ENCODE measurements around the gene KIRREL3.

Gene KIRREL3

GRCh38 chr11:126418887-126419286, 581.7 kb downstream of the KIRREL3 start:
- Histone ChIP-seq H3K4me3 (ENCODE audit: low read length) (no peak overlapping the region), H4K5ac (ENCODE audit: low read length) (no peak overlapping the region), H3K4me2 (ENCODE audit: low read length) (no peak overlapping the region), H3K56ac (ENCODE audit: low read length) (no peak overlapping the region), H3K4me1 (ENCODE audit: control insufficient read depth, low read depth, low read length) (peaks cover 5% of the 10 kb centered on the region), H2AK5ac (ENCODE audit: low read length) (no peak overlapping the region), H3K36me3 (ENCODE audit: control insufficient read depth, insufficient read depth, low read length) (no peaks in the 10 kb centered on the region), H3K27me3 (ENCODE audit: insufficient read depth, low read length, poor library complexity) (no peaks in the 10 kb centered on the region), H3K4ac (ENCODE audit: low read depth, low read length) (no peak overlapping the region), H3K79me1 (ENCODE audit: low read length) (no peaks in the 10 kb centered on the region), H2BK120ac (ENCODE audit: low read depth, low read length) (no peak overlapping the region), H4K8ac (ENCODE audit: low read depth, low read length) (no peak overlapping the region), H3K9ac (ENCODE audit: low read length) (no peak overlapping the region), H3K27ac (ENCODE audit: low read depth, low read length) (no peak overlapping the region), H3K79me2 (ENCODE audit: control insufficient read depth, insufficient read depth, low read length) (no peaks in the 10 kb centered on the region), H2BK5ac (ENCODE audit: low read length) (no peak overlapping the region), H2BK15ac (replicated peaks; ENCODE audit: low read depth) (no peak overlapping the region), H3K23ac (ENCODE audit: low read length) (no peak overlapping the region), H3K18ac (ENCODE audit: low read length) (no peak overlapping the region)
- DNase-seq: no peak
- WGBS (ENCODE audit: extremely low coverage, insufficient coverage, low lambda C conversion rate): no CpG with 5 or more reads among the region's 1 CpG

- Histone ChIP-seq H3K4me3 (ENCODE audit: low read length) (no peak overlapping the region), H3K79me1 (ENCODE audit: low read length) (no peaks in the 10 kb centered on the region), H3K36me3 (ENCODE audit: control insufficient read depth, insufficient read depth, low read length) (peaks cover 1% of the 10 kb centered on the region), H3K27ac (ENCODE audit: low read depth, low read length) (no peak overlapping the region), H2BK5ac (ENCODE audit: low read length) (no peak overlapping the region), H4K5ac (ENCODE audit: low read length) (no peak overlapping the region), H3K4me1 (ENCODE audit: control insufficient read depth, low read depth, low read length) (peaks cover 5% of the 10 kb centered on the region), H4K8ac (ENCODE audit: low read depth, low read length) (no peak overlapping the region), H3K9ac (ENCODE audit: low read length) (no peak overlapping the region), H3K4ac (ENCODE audit: low read depth, low read length) (no peak overlapping the region), H2BK120ac (ENCODE audit: low read depth, low read length) (no peak overlapping the region), H3K56ac (ENCODE audit: low read length) (no peak overlapping the region), H3K23ac (ENCODE audit: low read length) (no peak overlapping the region), H2AK5ac (ENCODE audit: low read length) (no peak overlapping the region), H2BK15ac (replicated peaks; ENCODE audit: low read depth) (no peak overlapping the region), H3K79me2 (ENCODE audit: control insufficient read depth, insufficient read depth, low read length) (no peaks in the 10 kb centered on the region), H3K18ac (ENCODE audit: low read length) (no peak overlapping the region), H3K4me2 (ENCODE audit: low read length) (no peak overlapping the region), H3K27me3 (ENCODE audit: insufficient read depth, low read length, poor library complexity) (no peaks in the 10 kb centered on the region)
- no CpG with 5 or more reads among the region's 12 CpGs for WGBS (ENCODE audit: extremely low coverage, insufficient coverage, low lambda C conversion rate)
- DNase-seq: no peak
These were observed 583.3 kb downstream of the KIRREL3 start for GRCh38 chr11:126417091-126417862.

GRCh38 chr11:126416542-126417090, 584.0 kb downstream of the KIRREL3 start:
- Histone ChIP-seq H3K79me2 (ENCODE audit: control insufficient read depth, insufficient read depth, low read length) (no peaks in the 10 kb centered on the region), H2BK120ac (ENCODE audit: low read depth, low read length) (no peak overlapping the region), H4K8ac (ENCODE audit: low read depth, low read length) (no peak overlapping the region), H2BK5ac (ENCODE audit: low read length) (no peak overlapping the region), H3K27ac (ENCODE audit: low read depth, low read length) (no peak overlapping the region), H3K56ac (ENCODE audit: low read length) (peak overlapping the region; percentile 37), H3K4me3 (ENCODE audit: low read length) (no peak overlapping the region), H3K9ac (ENCODE audit: low read length) (peak overlapping the region; percentile 6), H3K4me2 (ENCODE audit: low read length) (no peak overlapping the region), H3K18ac (ENCODE audit: low read length) (no peak overlapping the region), H3K4ac (ENCODE audit: low read depth, low read length) (no peak overlapping the region), H3K4me1 (ENCODE audit: control insufficient read depth, low read depth, low read length) (peaks cover 5% of the 10 kb centered on the region), H3K79me1 (ENCODE audit: low read length) (no peaks in the 10 kb centered on the region), H3K23ac (ENCODE audit: low read length) (no peak overlapping the region), H2BK15ac (replicated peaks; ENCODE audit: low read depth) (no peak overlapping the region), H2AK5ac (ENCODE audit: low read length) (no peak overlapping the region), H4K5ac (ENCODE audit: low read length) (no peak overlapping the region), H3K27me3 (ENCODE audit: insufficient read depth, low read length, poor library complexity) (no peaks in the 10 kb centered on the region), H3K36me3 (ENCODE audit: control insufficient read depth, insufficient read depth, low read length) (peaks cover 1% of the 10 kb centered on the region)
- WGBS (ENCODE audit: extremely low coverage, insufficient coverage, low lambda C conversion rate): no CpG with 5 or more reads among the region's 52 CpGs
- peak; percentile 77 for DNase-seq

- Histone ChIP-seq H3K56ac (ENCODE audit: low read length) (no peak overlapping the region), H3K4ac (ENCODE audit: low read depth, low read length) (no peak overlapping the region), H2AK5ac (ENCODE audit: low read length) (no peak overlapping the region), H3K9ac (ENCODE audit: low read length) (no peak overlapping the region), H3K23ac (ENCODE audit: low read length) (no peak overlapping the region), H3K18ac (ENCODE audit: low read length) (no peak overlapping the region), H2BK5ac (ENCODE audit: low read length) (no peak overlapping the region), H4K8ac (ENCODE audit: low read depth, low read length) (no peak overlapping the region), H3K79me1 (ENCODE audit: low read length) (no peaks in the 10 kb centered on the region), H3K4me3 (ENCODE audit: low read length) (no peak overlapping the region), H3K4me1 (ENCODE audit: control insufficient read depth, low read depth, low read length) (peaks cover 5% of the 10 kb centered on the region), H2BK120ac (ENCODE audit: low read depth, low read length) (no peak overlapping the region), H4K5ac (ENCODE audit: low read length) (no peak overlapping the region), H3K27ac (ENCODE audit: low read depth, low read length) (no peak overlapping the region), H2BK15ac (replicated peaks; ENCODE audit: low read depth) (no peak overlapping the region), H3K79me2 (ENCODE audit: control insufficient read depth, insufficient read depth, low read length) (no peaks in the 10 kb centered on the region), H3K36me3 (ENCODE audit: control insufficient read depth, insufficient read depth, low read length) (peaks cover 1% of the 10 kb centered on the region), H3K4me2 (ENCODE audit: low read length) (no peak overlapping the region), H3K27me3 (ENCODE audit: insufficient read depth, low read length, poor library complexity) (no peaks in the 10 kb centered on the region)
- DNase-seq: no peak
- no CpG with 5 or more reads among the region's 19 CpGs for WGBS (ENCODE audit: extremely low coverage, insufficient coverage, low lambda C conversion rate)
These were observed 584.7 kb downstream of the KIRREL3 start for GRCh38 chr11:126415669-126416420.

- H3K4ac ChIP-seq (ENCODE audit: low read depth, low read length): no peak overlapping the region
These were observed 585.4 kb downstream of the KIRREL3 start for GRCh38 chr11:126415128-126415527.

More at GRCh38 chr11:126415128-126415527, 585.4 kb downstream of the KIRREL3 start:
- Histone ChIP-seq H4K5ac (ENCODE audit: low read length) (no peak overlapping the region), H3K9ac (ENCODE audit: low read length) (no peak overlapping the region), H3K79me2 (ENCODE audit: control insufficient read depth, insufficient read depth, low read length) (no peaks in the 10 kb centered on the region), H3K4me3 (ENCODE audit: low read length) (no peak overlapping the region), H3K27ac (ENCODE audit: low read depth, low read length) (no peak overlapping the region), H3K4me2 (ENCODE audit: low read length) (no peak overlapping the region), H3K4me1 (ENCODE audit: control insufficient read depth, low read depth, low read length) (peaks cover 4% of the 10 kb centered on the region), H2BK120ac (ENCODE audit: low read depth, low read length) (no peak overlapping the region), H3K18ac (ENCODE audit: low read length) (no peak overlapping the region), H2BK5ac (ENCODE audit: low read length) (no peak overlapping the region), H2AK5ac (ENCODE audit: low read length) (no peak overlapping the region), H3K23ac (ENCODE audit: low read length) (no peak overlapping the region), H3K36me3 (ENCODE audit: control insufficient read depth, insufficient read depth, low read length) (peaks cover 1% of the 10 kb centered on the region), H4K8ac (ENCODE audit: low read depth, low read length) (no peak overlapping the region), H3K79me1 (ENCODE audit: low read length) (no peaks in the 10 kb centered on the region), H3K56ac (ENCODE audit: low read length) (no peak overlapping the region), H2BK15ac (replicated peaks; ENCODE audit: low read depth) (no peak overlapping the region), H3K27me3 (ENCODE audit: insufficient read depth, low read length, poor library complexity) (no peaks in the 10 kb centered on the region)
- no peak for DNase-seq
- no CpG with 5 or more reads among the region's 7 CpGs for WGBS (ENCODE audit: extremely low coverage, insufficient coverage, low lambda C conversion rate)
